Natural killer cell (primary cell): ENCODE results near the gene FIZ1. TPM values are rescaled to one million over a fixed set of nuclear protein-coding genes. Genes with fewer than 3 reads are reported as not detected.
A peak's percentile ranks its signal among the peaks of the same experiment; 100 is the strongest.

Experiments used
- ATAC-seq, 3 donors: fragments of 150-1000 bp in 2 of 3; fragments of 200-7000 bp in 1 of 3; cut with Tn5 transposase; 1 replicate in 1 of 3; 2 replicates in 2 of 3; pipeline ENCODE4 v1.10.0; 2021; ENCODE audit warnings: mild to moderate bottlenecking in 2 of 3, moderate library complexity in 2 of 3
- DNase-seq, 2 donors: peaks; one replicate each; pipeline versions ENCODE4 v3.0.0 to v3.0.0-alpha.2; 2013 to 2021; ENCODE audit warnings: mixed read lengths in 1 of 2
- H3K27ac ChIP-seq: one replicate; pipeline ENCODE4 v1.5.1; 2013; ENCODE audit warnings: mild to moderate bottlenecking, low read length
- H3K27me3 ChIP-seq: one replicate; pipeline ENCODE4 v1.6.1; 2013; ENCODE audit warnings: low read length; ENCODE audit not compliant: control insufficient read depth, insufficient read depth
- H3K36me3 ChIP-seq: one replicate; pipeline ENCODE4 v1.6.1; 2013; ENCODE audit warnings: low read length; ENCODE audit not compliant: control insufficient read depth, insufficient read depth
- H3K4me1 ChIP-seq: one replicate; pipeline ENCODE4 v1.6.1; 2013; ENCODE audit warnings: low read length; ENCODE audit not compliant: control insufficient read depth, insufficient read depth
- H3K4me3 ChIP-seq: one replicate; pipeline ENCODE4 v1.5.1; 2013; ENCODE audit warnings: low read length
- H3K9me3 ChIP-seq: one replicate; pipeline ENCODE4 v1.6.1; 2013; ENCODE audit warnings: low read length; ENCODE audit not compliant: control insufficient read depth, insufficient read depth
- H3K27ac Mint-ChIP-seq, 2 donors: one replicate each; pipeline ENCODE4 v1.8.0; 2022; ENCODE audit warnings: mild to moderate bottlenecking in 2 of 2, mixed read lengths in 2 of 2, moderate library complexity in 1 of 2
- H3K27me3 Mint-ChIP-seq, 2 donors: one replicate each; pipeline ENCODE4 v1.8.0; 2022; ENCODE audit warnings: low read depth in 2 of 2, mixed read lengths in 2 of 2
- H3K36me3 Mint-ChIP-seq: one replicate; pipeline ENCODE4 v1.8.0; 2022; ENCODE audit warnings: mixed read lengths
- H3K4me1 Mint-ChIP-seq, 2 donors: one replicate each; pipeline ENCODE4 v1.8.0; 2022; ENCODE audit warnings: mixed read lengths in 2 of 2
- H3K4me3 Mint-ChIP-seq: one replicate; pipeline ENCODE4 v1.8.0; 2022; ENCODE audit warnings: mild to moderate bottlenecking, moderate library complexity, mixed read lengths
- H3K9me3 Mint-ChIP-seq, 2 donors: one replicate each; pipeline ENCODE4 v1.8.0; 2022; ENCODE audit warnings: mixed read lengths in 2 of 2
- WGBS: methylation state at CpG from one replicate; pipeline ENCODE4 v1.1.7; 2013; ENCODE audit warnings: missing lambda C conversion rate; ENCODE audit not compliant: insufficient coverage; 5-methylcytosine and 5-hydroxymethylcytosine counted together
- intact Hi-C: fragments of 100-400 bp; cut with micrococcal nuclease; formaldehyde crosslinking; loops from one replicate; pipeline ENCODE4 v1.14.2; 2022
- total RNA-seq, 4 donors: library from RNA; stranded (reverse); fragments of 120-200 nt in 1 of 4; gene quantifications; one replicate each; pipeline versions ENCODE4 v1.2.3 to v1.2.4, GENCODE V29; 2013 to 2022
- TF ChIP-seq, protein P1 (sequence below): fragments of 200-600 bp; IDR thresholded peaks from one replicate; pipeline ENCODE4 v1.8.0; 2022; ENCODE audit warnings: antibody characterized with exemption

The FIZ1 gene
- total RNA-seq, 3 donors from 2014 or later (not counting 1 experiment from before 2014, with no cell fraction given), result 8.5 to 18.2 (median 10.3) TPM

DNA sequence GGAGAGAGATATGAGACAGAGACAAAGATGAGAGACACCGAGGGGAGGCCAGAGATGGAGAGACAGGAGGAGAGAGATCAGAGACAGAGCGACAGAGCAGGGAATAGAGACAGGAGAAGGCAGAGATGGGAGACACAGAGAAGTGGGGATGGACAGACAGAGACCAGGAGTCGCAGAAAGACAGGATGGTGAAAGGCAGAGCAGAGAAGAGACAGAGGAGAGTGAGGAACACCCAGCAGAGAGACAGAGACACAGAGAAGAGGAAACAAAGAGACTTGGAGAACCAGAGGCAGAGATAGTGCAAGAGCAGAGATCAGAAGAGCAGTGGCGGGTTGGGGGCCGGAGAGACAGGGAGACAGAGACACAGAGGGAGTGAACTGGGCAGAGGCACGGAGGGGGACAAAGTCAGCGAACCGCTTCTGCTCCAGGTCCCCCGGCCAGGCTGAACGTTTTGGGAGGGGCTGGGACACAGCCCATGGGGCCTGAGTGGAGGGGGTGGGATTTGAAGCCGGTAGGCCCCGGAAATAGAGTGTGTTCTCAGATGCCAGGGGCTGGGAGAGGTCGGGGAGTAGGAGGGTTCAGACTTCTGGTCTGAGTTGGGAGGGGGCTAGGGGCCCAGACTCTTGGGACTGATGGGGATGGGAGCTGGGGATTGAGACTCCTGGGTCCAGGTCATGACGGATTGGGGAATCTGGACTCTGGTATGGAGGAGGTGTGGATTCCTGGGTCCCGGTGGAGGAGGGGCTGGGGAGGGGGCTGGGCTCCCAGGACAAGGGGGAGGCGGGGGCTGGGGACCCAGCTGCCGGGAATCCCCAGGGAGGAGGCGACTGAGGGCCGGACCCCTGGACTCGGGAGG, 19.3 kb downstream of the FIZ1 start:
- no peaks in the 10 kb centered on the region for H3K9me3 Mint-ChIP-seq
- Histone ChIP-seq H3K27me3 (no peaks in the 10 kb centered on the region), H3K27ac (peak overlapping the region; percentile 78), H3K4me3 (peak overlapping the region; percentile 68), H3K9me3 (no peaks in the 10 kb centered on the region), H3K36me3 (no peaks in the 10 kb centered on the region), H3K4me1 (peaks cover 20% of the 10 kb centered on the region)
- 19% methylated on average over 20 of the region's 20 CpGs for WGBS
- H3K4me3 Mint-ChIP-seq, result peak overlapping the region; percentile 83
- intact Hi-C loops, result loop anchor here (2.0 kb wide), 1 partner anchor 63 kb away; the partner anchor contains the start of gene ZNF581
- peak in 2 of 3 donors; percentile 45 to 54 for ATAC-seq
- peak in 1 of 2 donors; percentile 43 for DNase-seq
- no peaks in the 10 kb centered on the region for H3K36me3 Mint-ChIP-seq
- TF ChIP-seq, protein P1, sequence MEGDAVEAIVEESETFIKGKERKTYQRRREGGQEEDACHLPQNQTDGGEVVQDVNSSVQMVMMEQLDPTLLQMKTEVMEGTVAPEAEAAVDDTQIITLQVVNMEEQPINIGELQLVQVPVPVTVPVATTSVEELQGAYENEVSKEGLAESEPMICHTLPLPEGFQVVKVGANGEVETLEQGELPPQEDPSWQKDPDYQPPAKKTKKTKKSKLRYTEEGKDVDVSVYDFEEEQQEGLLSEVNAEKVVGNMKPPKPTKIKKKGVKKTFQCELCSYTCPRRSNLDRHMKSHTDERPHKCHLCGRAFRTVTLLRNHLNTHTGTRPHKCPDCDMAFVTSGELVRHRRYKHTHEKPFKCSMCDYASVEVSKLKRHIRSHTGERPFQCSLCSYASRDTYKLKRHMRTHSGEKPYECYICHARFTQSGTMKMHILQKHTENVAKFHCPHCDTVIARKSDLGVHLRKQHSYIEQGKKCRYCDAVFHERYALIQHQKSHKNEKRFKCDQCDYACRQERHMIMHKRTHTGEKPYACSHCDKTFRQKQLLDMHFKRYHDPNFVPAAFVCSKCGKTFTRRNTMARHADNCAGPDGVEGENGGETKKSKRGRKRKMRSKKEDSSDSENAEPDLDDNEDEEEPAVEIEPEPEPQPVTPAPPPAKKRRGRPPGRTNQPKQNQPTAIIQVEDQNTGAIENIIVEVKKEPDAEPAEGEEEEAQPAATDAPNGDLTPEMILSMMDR, result no peak
- H3K27me3 Mint-ChIP-seq, result peaks cover 4 to 8% of the 10 kb centered on the region in 2 donors
- H3K4me1 Mint-ChIP-seq, result peaks cover 19 to 21% of the 10 kb centered on the region in 2 donors
- peak overlapping the region; percentile 43 to 82 for H3K27ac Mint-ChIP-seq

DNA sequence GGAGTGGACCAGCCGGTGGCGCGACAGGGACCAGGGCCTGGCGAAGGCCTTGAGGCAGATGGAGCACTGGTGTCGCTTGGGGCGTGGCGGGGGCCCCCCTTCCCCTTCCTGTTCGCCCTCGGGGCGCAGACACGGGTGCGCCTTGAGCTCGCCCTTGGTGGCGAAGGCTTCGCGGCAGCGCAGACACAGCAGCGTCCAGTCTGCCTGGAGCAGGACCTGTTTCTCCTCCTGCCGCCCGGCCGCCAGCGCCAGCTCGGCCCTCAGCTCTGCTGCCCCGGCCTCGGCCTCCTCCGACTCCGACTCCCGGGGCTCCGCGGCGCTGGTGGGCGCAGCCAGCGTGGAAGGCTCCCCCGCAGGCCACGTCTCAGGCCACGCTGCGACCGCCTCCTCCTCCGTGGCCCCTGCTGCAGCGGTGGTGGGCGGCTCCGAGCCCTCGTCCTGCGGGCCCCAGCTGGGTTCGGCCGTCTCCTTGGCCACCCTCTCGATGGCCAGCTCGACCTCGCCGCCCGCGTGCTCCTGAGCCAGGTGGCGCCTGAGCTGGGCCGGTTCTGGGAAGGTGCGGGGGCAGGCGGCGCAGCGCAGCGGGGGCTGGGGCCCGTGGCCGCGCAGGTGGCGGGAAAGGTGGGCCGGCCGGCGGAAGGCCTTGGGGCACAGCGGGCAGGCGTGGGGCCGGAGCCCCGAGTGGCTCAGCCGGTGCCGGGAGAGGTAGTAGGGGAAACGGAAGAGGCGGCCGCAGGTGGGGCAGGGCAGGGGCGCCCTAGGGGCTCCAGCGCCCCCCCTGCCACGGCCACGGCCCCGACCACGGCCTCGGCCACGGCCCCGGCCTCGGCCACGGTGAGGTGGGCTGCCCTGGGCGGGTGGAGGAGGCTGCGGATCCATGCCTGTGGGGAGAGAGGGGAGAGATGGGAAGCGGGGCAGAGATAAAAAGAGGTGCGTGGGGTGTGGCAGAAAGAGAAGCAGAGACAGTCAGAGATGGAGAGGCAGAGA, 20.3 kb downstream of the FIZ1 start:
- no peak for ATAC-seq
- Histone ChIP-seq H3K36me3 (no peaks in the 10 kb centered on the region), H3K9me3 (no peaks in the 10 kb centered on the region), H3K27me3 (no peaks in the 10 kb centered on the region), H3K4me3 (no peak overlapping the region), H3K4me1 (peaks cover 20% of the 10 kb centered on the region), H3K27ac (no peak overlapping the region)
- H3K27me3 Mint-ChIP-seq, result no peaks in the 10 kb centered on the region
- TF ChIP-seq, protein P1, result no peak
- H3K27ac Mint-ChIP-seq, result peak overlapping the region; percentile 43 to 82
- WGBS, result 94% methylated on average over 90 of the region's 90 CpGs
- H3K4me1 Mint-ChIP-seq, result peaks cover 19 to 21% of the 10 kb centered on the region in 2 donors
- H3K9me3 Mint-ChIP-seq, result no peaks in the 10 kb centered on the region
- H3K4me3 Mint-ChIP-seq, result peak overlapping the region; percentile 83
- intact Hi-C loops, result no loop called here
- H3K36me3 Mint-ChIP-seq, result no peaks in the 10 kb centered on the region
- DNase-seq, result no peak

DNA sequence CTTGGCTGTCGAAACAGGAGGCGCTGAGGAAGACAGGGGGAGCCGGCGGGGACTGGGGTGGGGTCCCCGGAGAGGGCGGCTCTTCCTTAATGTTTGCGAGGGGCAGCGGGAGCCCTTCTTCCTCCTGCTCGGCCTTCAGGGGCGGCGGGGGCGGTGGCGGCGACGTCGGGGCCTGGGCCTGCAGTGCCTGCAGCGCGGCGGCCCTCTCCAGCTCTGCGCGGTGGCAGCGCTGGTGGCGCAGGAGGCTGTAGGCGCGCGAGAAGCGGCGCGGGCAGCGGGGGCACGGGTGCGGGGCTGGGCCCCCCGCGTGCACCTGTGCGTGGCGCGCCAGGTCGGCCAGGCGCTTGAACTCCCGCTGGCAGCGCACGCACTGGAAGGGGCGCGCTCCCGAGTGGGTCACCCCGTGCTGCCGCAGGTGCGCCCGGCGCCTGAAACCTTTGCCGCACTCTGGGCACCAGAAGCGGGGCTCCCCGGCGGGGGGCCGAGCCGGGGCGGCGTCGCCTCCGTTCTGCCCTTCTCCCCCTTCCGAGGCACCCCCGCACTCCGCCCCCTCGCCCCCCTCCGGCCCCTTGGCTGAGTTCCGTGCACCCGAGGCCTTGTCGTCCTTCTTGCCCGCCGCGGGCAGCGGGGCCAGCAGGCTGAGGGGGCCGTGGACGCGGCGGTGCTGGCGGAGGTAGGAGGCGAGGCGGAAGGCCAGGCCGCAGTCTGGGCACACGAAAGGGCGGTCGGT, 21.1 kb downstream of the FIZ1 start:
- TF ChIP-seq, protein P1, result no peak
- no peak overlapping the region for H3K4me3 Mint-ChIP-seq
- ATAC-seq (no peak), DNase-seq (no peak)
- no peak overlapping the region for H3K4me3 ChIP-seq
- no peak overlapping the region for H3K27ac ChIP-seq
- H3K36me3 ChIP-seq, result no peaks in the 10 kb centered on the region
- WGBS, result 97% methylated on average over 83 of the region's 83 CpGs
- H3K27me3 Mint-ChIP-seq, result no peaks in the 10 kb centered on the region
- H3K27ac Mint-ChIP-seq, result no peak overlapping the region
- peaks cover 20% of the 10 kb centered on the region for H3K4me1 ChIP-seq
- H3K27me3 ChIP-seq, result no peaks in the 10 kb centered on the region
- no peaks in the 10 kb centered on the region for H3K9me3 ChIP-seq
- peaks cover 19 to 21% of the 10 kb centered on the region in 2 donors for H3K4me1 Mint-ChIP-seq
- intact Hi-C loops, result no loop called here
- no peaks in the 10 kb centered on the region for H3K9me3 Mint-ChIP-seq
- no peaks in the 10 kb centered on the region for H3K36me3 Mint-ChIP-seq
